ENCODE results near the gene UACA.

DNA sequence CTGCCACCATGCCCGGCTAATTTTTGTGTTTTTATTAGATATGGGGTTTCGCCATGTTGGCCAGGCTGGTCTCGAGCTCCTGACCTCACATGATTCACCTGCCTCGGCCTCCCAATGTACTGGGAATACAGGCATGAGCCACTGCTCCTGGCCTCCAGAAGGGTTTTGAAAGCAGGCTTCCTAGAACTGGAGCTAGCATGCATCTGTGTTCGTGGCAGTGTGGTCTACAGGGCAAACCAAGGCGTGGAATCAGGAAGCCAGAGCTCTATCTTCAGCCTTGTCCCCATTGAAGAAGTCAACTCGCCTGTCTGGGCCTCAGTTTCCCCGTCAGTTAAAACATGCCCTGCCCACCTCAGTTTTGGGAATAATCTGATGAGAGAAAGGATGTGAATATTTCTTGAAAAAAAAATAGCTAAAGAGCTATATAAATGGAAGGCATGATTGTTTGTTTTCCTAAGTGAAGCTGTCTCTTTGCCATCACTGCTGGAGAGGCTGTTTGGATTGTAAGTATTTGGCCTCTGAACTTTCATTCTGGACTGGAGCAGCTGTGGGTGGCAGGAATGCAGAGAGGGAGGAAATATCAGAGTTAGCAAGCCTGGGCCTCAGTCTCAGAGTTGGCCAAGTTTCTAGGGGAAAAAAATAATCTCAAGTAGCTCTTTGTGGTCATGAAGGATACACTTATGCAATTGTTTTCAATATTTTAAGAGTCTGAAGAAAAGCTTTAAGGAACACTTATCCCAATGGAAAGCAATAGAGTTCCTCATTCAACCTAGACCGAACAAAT is 36.5 kb upstream of the UACA start:
- TF ChIP-seq, protein P1, sequence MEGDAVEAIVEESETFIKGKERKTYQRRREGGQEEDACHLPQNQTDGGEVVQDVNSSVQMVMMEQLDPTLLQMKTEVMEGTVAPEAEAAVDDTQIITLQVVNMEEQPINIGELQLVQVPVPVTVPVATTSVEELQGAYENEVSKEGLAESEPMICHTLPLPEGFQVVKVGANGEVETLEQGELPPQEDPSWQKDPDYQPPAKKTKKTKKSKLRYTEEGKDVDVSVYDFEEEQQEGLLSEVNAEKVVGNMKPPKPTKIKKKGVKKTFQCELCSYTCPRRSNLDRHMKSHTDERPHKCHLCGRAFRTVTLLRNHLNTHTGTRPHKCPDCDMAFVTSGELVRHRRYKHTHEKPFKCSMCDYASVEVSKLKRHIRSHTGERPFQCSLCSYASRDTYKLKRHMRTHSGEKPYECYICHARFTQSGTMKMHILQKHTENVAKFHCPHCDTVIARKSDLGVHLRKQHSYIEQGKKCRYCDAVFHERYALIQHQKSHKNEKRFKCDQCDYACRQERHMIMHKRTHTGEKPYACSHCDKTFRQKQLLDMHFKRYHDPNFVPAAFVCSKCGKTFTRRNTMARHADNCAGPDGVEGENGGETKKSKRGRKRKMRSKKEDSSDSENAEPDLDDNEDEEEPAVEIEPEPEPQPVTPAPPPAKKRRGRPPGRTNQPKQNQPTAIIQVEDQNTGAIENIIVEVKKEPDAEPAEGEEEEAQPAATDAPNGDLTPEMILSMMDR (IDR thresholded peaks at IDR 0.05): no peak
- no peak for TF ChIP-seq POLR2A (IDR thresholded peaks at IDR 0.05)
- TF ChIP-seq EP300 (IDR thresholded peaks at IDR 0.05): no peak

All from ovary (tissue), 3 donors.